HCT116 (cell line): ENCODE data around the gene FBXO40. TPM values are rescaled to one million over a fixed set of nuclear protein-coding genes. Genes with fewer than 3 reads are reported as not detected.

Source experiments
- ATAC-seq: fragments of 200-7000 bp; cut with Tn5 transposase; 2 replicates; pipeline ENCODE4 v1.9.1; 2020; ENCODE audit warnings: mild to moderate bottlenecking, moderate library complexity
- BruUV-seq: library from RNA; stranded (reverse); fragments of 400-500 nt; replicated peaks from 2 replicates; lab custom pipeline; 2021; lab: Mats Ljungman, UMichigan
- CTCF ChIA-PET: fragments of 300-600 bp; sonication (Branson Sonifier 250); formaldehyde crosslinking; loops from one replicate; lab custom pipeline; 2021; ENCODE audit warnings: antibody characterized with exemption; lab: Charles Lee
- POLR2A ChIA-PET: fragments of 300-600, 350-600 bp; sonication (Branson Sonifier 250); formaldehyde crosslinking; loops from one replicate; lab custom pipeline; 2021; ENCODE audit warnings: antibody characterized with exemption; lab: Charles Lee
- RAD21 ChIA-PET, 2 experiments: fragments of 300-600 bp; sonication (Branson Sonifier 250); formaldehyde crosslinking; loops; one replicate each; lab custom pipeline; 2023; ENCODE audit warnings: low total read pairs in 2 of 2; ENCODE audit not compliant: uncharacterized antibody in 2 of 2, unreplicated experiment in 2 of 2, low non-redundant PET in 1 of 2; lab: Charles Lee
- DNase-seq: peaks from one replicate; pipeline ENCODE4 v3.0.0-alpha.2; 2010; ENCODE audit warnings: low read depth, low spot score
- H2AFZ ChIP-seq: fragments of 200-600 bp; shearing (Covaris generic), sonication (generic); 2 replicates; pipeline ENCODE4 v1.6.1; 2017; ENCODE audit warnings: low read depth, mixed run types, mixed read lengths, antibody characterized with exemption, low read length; ENCODE audit not compliant: poor library complexity, severe bottlenecking
- H3K27ac ChIP-seq: 2 replicates; pipeline ENCODE4 v1.5.1; 2012; ENCODE audit warnings: low read depth, low read length
- H3K27me3 ChIP-seq: fragments of 200-600 bp; sonication (generic); 2 replicates; pipeline ENCODE4 v1.6.1; 2016; ENCODE audit warnings: mixed run types, low read length, mixed read lengths; ENCODE audit not compliant: insufficient read depth
- H3K36me3 ChIP-seq, 2 experiments: fragments of 200-500 bp in 1 of 2; fragments of 200-600 bp in 1 of 2; sonication (Bioruptor generic) in 1 of 2; sonication (generic) in 1 of 2; 2 replicates each; pipeline versions ENCODE4 v1.5.1 to v1.6.1; 2014 to 2016; ENCODE audit warnings: low read length in 2 of 2, inconsistent platforms in 1 of 2, mixed read lengths in 1 of 2, mixed run types in 1 of 2; ENCODE audit not compliant: insufficient read depth in 2 of 2, control insufficient read depth in 1 of 2
- H3K4me1 ChIP-seq, 2 experiments: fragments of 200-600 bp in 1 of 2; sonication (generic) in 1 of 2; 2 replicates each; pipeline versions ENCODE4 v1.5.1 to v1.6.1; 2012 to 2017; ENCODE audit warnings: low read length in 2 of 2, inconsistent platforms in 1 of 2, mild to moderate bottlenecking in 1 of 2, mixed read lengths in 1 of 2, mixed run types in 1 of 2, moderate library complexity in 1 of 2; ENCODE audit not compliant: insufficient read depth in 2 of 2, control insufficient read depth in 1 of 2
- H3K4me2 ChIP-seq: fragments of 200-600 bp; sonication (generic); 2 replicates; pipeline ENCODE4 v1.6.1; 2017; ENCODE audit warnings: mixed run types, low read length, mixed read lengths
- H3K4me3 ChIP-seq, 2 experiments: fragments of 200-600 bp in 1 of 2; sonication (generic) in 1 of 2; replicated peaks in 1 of 2; 2 replicates each; pipeline ENCODE4 v1.5.1; 2011 to 2016; ENCODE audit warnings: low read length in 2 of 2, control low read depth in 1 of 2, low read depth in 1 of 2, mild to moderate bottlenecking in 1 of 2, mixed read lengths in 1 of 2, mixed run types in 1 of 2
- H3K79me2 ChIP-seq: fragments of 200-600 bp; sonication (generic); 2 replicates; pipeline ENCODE4 v1.6.1; 2017; ENCODE audit warnings: mild to moderate bottlenecking, mixed run types, low read length, moderate library complexity, mixed read lengths; ENCODE audit not compliant: insufficient read depth
- H3K9ac ChIP-seq: fragments of 200-600 bp; sonication (generic); 2 replicates; pipeline ENCODE4 v1.6.1; 2016; ENCODE audit warnings: low read length, mixed read lengths
- H3K9me2 ChIP-seq: fragments of 200-600 bp; sonication (generic), shearing (Covaris generic); 2 replicates; pipeline ENCODE4 v1.6.1; 2017; ENCODE audit warnings: mixed run types, mild to moderate bottlenecking, moderate library complexity; ENCODE audit not compliant: insufficient read depth
- H3K9me3 ChIP-seq, 2 experiments: fragments of 200-500 bp in 1 of 2; fragments of 200-600 bp in 1 of 2; sonication (Bioruptor generic) in 1 of 2; sonication (generic) in 1 of 2; 2 replicates each; pipeline ENCODE4 v1.6.1; 2014 to 2017; ENCODE audit warnings: low read length in 2 of 2, mixed read lengths in 2 of 2, inconsistent platforms in 1 of 2, low read depth in 1 of 2, mild to moderate bottlenecking in 1 of 2, mixed run types in 1 of 2, moderate library complexity in 1 of 2; ENCODE audit not compliant: control insufficient read depth in 1 of 2, insufficient read depth in 1 of 2
- H4K20me1 ChIP-seq: fragments of 200-600 bp; sonication (generic), shearing (Covaris generic); 2 replicates; pipeline ENCODE4 v1.6.1; 2017; ENCODE audit warnings: mixed run types, mild to moderate bottlenecking, moderate library complexity; ENCODE audit not compliant: insufficient read depth
- ATF3 ChIP-seq: IDR thresholded peaks from 2 replicates; pipeline ENCODE4 v1.6.1; 2012
- CBX3 ChIP-seq: IDR thresholded peaks from 2 replicates; pipeline ENCODE4 v1.6.1; 2012; ENCODE audit warnings: low read depth
- CEBPB ChIP-seq: IDR thresholded peaks from 2 replicates; pipeline ENCODE4 v1.6.1; 2012; ENCODE audit warnings: low read depth
- EGR1 ChIP-seq: IDR thresholded peaks from 2 replicates; pipeline ENCODE4 v1.6.1; 2012; ENCODE audit warnings: low read depth
- ELF1 ChIP-seq: IDR thresholded peaks from 2 replicates; pipeline ENCODE4 v1.6.1; 2012; ENCODE audit warnings: low read depth, borderline replicate concordance
- JUND ChIP-seq: IDR thresholded peaks from 2 replicates; pipeline ENCODE4 v1.6.1; 2012
- POLR2A ChIP-seq: IDR thresholded peaks from 2 replicates; pipeline ENCODE4 v1.7.0; 2011; ENCODE audit warnings: borderline replicate concordance; ENCODE audit not compliant: insufficient read depth, insufficient read length; ENCODE audit errors: extremely low read depth
- POLR2AphosphoS5 ChIP-seq: IDR thresholded peaks from 2 replicates; pipeline ENCODE4 v1.6.1; 2011; ENCODE audit warnings: mild to moderate bottlenecking, low read depth, low read length, moderate library complexity
- RAD21 ChIP-seq: IDR thresholded peaks from 2 replicates; pipeline ENCODE4 v1.6.1; 2012; ENCODE audit warnings: low read depth, mild to moderate bottlenecking
- TCF7L2 ChIP-seq: IDR thresholded peaks from 2 replicates; pipeline ENCODE4 v1.7.0; 2011; ENCODE audit warnings: borderline replicate concordance, inconsistent platforms; ENCODE audit not compliant: insufficient read depth, insufficient read length; ENCODE audit errors: extremely low read depth
- YY1 ChIP-seq: IDR thresholded peaks from 2 replicates; pipeline ENCODE4 v1.6.1; 2011; ENCODE audit warnings: low read length, low read depth, moderate library complexity, mild to moderate bottlenecking; ENCODE audit not compliant: insufficient replicate concordance; ENCODE audit errors: extremely low read depth
- ZNF274 ChIP-seq: fragments of 200-500 bp; sonication (Bioruptor generic); IDR thresholded peaks from 2 replicates; pipeline ENCODE4 v1.6.1; 2014; ENCODE audit warnings: mild to moderate bottlenecking, low read depth, low read length, inconsistent platforms
- intact Hi-C: fragments of 100-400 bp; cut with micrococcal nuclease; formaldehyde crosslinking; loops from 2 replicates; pipeline ENCODE4 v1.10.0; 2022
- total RNA-seq: library from RNA; stranded (reverse); gene quantifications from one replicate; pipeline ENCODE4 v1.2.1, GENCODE V29; 2021; ENCODE audit not compliant: unreplicated experiment
- TF ChIP-seq, protein P1 (sequence below): IDR thresholded peaks from 2 replicates; pipeline ENCODE4 v1.6.1; 2012

FBXO40 gene
- total RNA-seq, 1 experiment from 2014 or later = not detected

GRCh38 chr3:121654493-121655385 is 61.6 kb downstream of the FBXO40 start:
- H2AFZ ChIP-seq = no peak overlapping the region
- H3K36me3 ChIP-seq = no peaks in the 10 kb centered on the region
- no peaks in the 10 kb centered on the region for H3K27me3 ChIP-seq
- H4K20me1 ChIP-seq = no peaks in the 10 kb centered on the region
- H3K4me2 ChIP-seq = no peak overlapping the region
- no peak overlapping the region for H3K27ac ChIP-seq
- no peaks in the 10 kb centered on the region for H3K9me3 ChIP-seq
- H3K9ac ChIP-seq = no peak overlapping the region
- peaks cover 0 to 4% of the 10 kb centered on the region in 2 experiments; a peak in 1 of 4 replicates for H3K4me1 ChIP-seq
- BruUV-seq = no TSS peak
- H3K4me3 ChIP-seq = no peak overlapping the region
- intact Hi-C loops = no loop called here
- POLR2A ChIA-PET = no interaction called here
- ATAC-seq (no peak), DNase-seq (no peak)
- CTCF ChIA-PET = no interaction called here
- TF ChIP-seq, protein P1, sequence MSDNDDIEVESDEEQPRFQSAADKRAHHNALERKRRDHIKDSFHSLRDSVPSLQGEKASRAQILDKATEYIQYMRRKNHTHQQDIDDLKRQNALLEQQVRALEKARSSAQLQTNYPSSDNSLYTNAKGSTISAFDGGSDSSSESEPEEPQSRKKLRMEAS = no peak
- no peak for TF ChIP-seq CBX3
- no peak for TF ChIP-seq ELF1
- TF ChIP-seq YY1 = no peak
- no peak for TF ChIP-seq POLR2A
- TF ChIP-seq JUND = no peak
- TF ChIP-seq RAD21 = no peak
- no peak for TF ChIP-seq CEBPB
- TF ChIP-seq POLR2AphosphoS5 = no peak
- no peak for TF ChIP-seq TCF7L2
- TF ChIP-seq ZNF274 = no peak
- no peak for TF ChIP-seq EGR1
- no peak for TF ChIP-seq ATF3
- H3K79me2 ChIP-seq = no peaks in the 10 kb centered on the region
- RAD21 ChIA-PET = no interaction called here
- H3K9me2 ChIP-seq = no peaks in the 10 kb centered on the region
